Liver (tissue), 3 donors: ENCODE measurements around the gene SYNGR3.

Experiments
- CTCF ChIP-seq: fragments of 150-350 bp; IDR thresholded peaks from 2 replicates; pipeline ENCODE4 v1.5.1; 2017; ENCODE audit warnings: improper control_type of control experiment, low read depth, low read length; ENCODE audit not compliant: missing input control
- EGR1 ChIP-seq, 2 donors: IDR thresholded peaks; 2 replicates each; pipeline ENCODE4 v1.6.1; 2016 to 2018; ENCODE audit warnings: antibody characterized with exemption in 2 of 2, low read depth in 2 of 2
- FOXA1 ChIP-seq: IDR thresholded peaks from 2 replicates; pipeline ENCODE4 v1.6.1; 2016; ENCODE audit warnings: antibody characterized with exemption
- GABPA ChIP-seq, 2 donors: IDR thresholded peaks in 1 of 2; conservative IDR thresholded peaks in 1 of 2; 2 replicates each; pipeline ENCODE4 v1.6.1; 2016; ENCODE audit warnings: antibody characterized with exemption in 2 of 2, mild to moderate bottlenecking in 1 of 2, moderate library complexity in 1 of 2
- JUND ChIP-seq, 2 donors: IDR thresholded peaks; 2 replicates each; pipeline ENCODE4 v1.6.1; 2016; ENCODE audit warnings: antibody characterized with exemption in 2 of 2
- MAX ChIP-seq: IDR thresholded peaks from 2 replicates; pipeline ENCODE4 v1.6.1; 2016; ENCODE audit warnings: antibody characterized with exemption
- NR2F2 ChIP-seq: IDR thresholded peaks from 2 replicates; pipeline ENCODE4 v1.6.1; 2016; ENCODE audit warnings: antibody characterized with exemption
- RAD21 ChIP-seq, 2 donors: IDR thresholded peaks; 2 replicates each; pipeline ENCODE4 v1.6.1; 2016; ENCODE audit warnings: antibody characterized with exemption in 2 of 2, mild to moderate bottlenecking in 2 of 2
- REST ChIP-seq: IDR thresholded peaks from 2 replicates; pipeline ENCODE4 v1.6.1; 2016; ENCODE audit warnings: antibody characterized with exemption, mild to moderate bottlenecking
- RXRA ChIP-seq, 2 donors: IDR thresholded peaks; 2 replicates each; pipeline ENCODE4 v1.6.1; 2017 to 2018; ENCODE audit warnings: antibody characterized with exemption in 2 of 2, mild to moderate bottlenecking in 1 of 2
- SP1 ChIP-seq: IDR thresholded peaks from 2 replicates; pipeline ENCODE4 v1.6.1; 2018; ENCODE audit warnings: antibody characterized with exemption, mild to moderate bottlenecking
- TAF1 ChIP-seq: conservative IDR thresholded peaks from 2 replicates; pipeline ENCODE4 v1.6.1; 2016; ENCODE audit warnings: antibody characterized with exemption, mild to moderate bottlenecking
- YY1 ChIP-seq: IDR thresholded peaks from 2 replicates; pipeline ENCODE4 v1.6.1; 2016; ENCODE audit warnings: antibody characterized with exemption, mild to moderate bottlenecking
- ZBTB33 ChIP-seq: IDR thresholded peaks from 2 replicates; pipeline ENCODE4 v1.6.1; 2016; ENCODE audit warnings: antibody characterized with exemption
- donor health status: healthy.
- donor health status: healthy.

- no peak for TF ChIP-seq GABPA (IDR thresholded peaks at IDR 0.05 in 1 of 2, conservative IDR thresholded peaks at IDR 0.05 in 1 of 2)
- no peak for TF ChIP-seq RXRA (IDR thresholded peaks at IDR 0.05)
- no peak for TF ChIP-seq CTCF
- TF ChIP-seq MAX, result no peak
- no peak for TF ChIP-seq TAF1
- no peak for TF ChIP-seq RAD21 (IDR thresholded peaks at IDR 0.05)
- TF ChIP-seq REST, result no peak
- no peak for TF ChIP-seq ZBTB33
- TF ChIP-seq NR2F2, result no peak
- no peak for TF ChIP-seq YY1
- no peak for TF ChIP-seq SP1
- no peak for TF ChIP-seq JUND (IDR thresholded peaks at IDR 0.05)
- TF ChIP-seq FOXA1, result no peak
- TF ChIP-seq EGR1 (IDR thresholded peaks at IDR 0.05; ENCODE audit: low read depth in 2 of 2), result no peak
Observed at GRCh38 chr16:2006317-2006716, 16.5 kb downstream of the SYNGR3 start.
